K562 (cell line): ENCODE results near the gene IRAK2. TPM values are rescaled to one million over a fixed set of nuclear protein-coding genes. Genes with fewer than 3 reads are reported as not detected.

ENCODE experiments used
- ASH1L ChIP-seq: fragments of 450-650 bp; IDR thresholded peaks from 2 replicates; pipeline ENCODE4 v1.6.1; 2018; ENCODE audit warnings: borderline replicate concordance, mild to moderate bottlenecking, low read depth; ENCODE audit not compliant: partially characterized antibody
- ATF7 ChIP-seq: fragments of 450-650 bp; IDR thresholded peaks from 2 replicates; pipeline ENCODE4 v1.7.1; 2014; ENCODE audit warnings: mild to moderate bottlenecking, moderate library complexity
- BRF2 ChIP-seq: IDR thresholded peaks from 3 replicates; pipeline ENCODE4 v1.6.1; 2011; ENCODE audit warnings: borderline replicate concordance, mild to moderate bottlenecking; ENCODE audit not compliant: insufficient read length, insufficient read depth
- CBFA2T3 ChIP-seq: fragments of 450-650 bp; IDR thresholded peaks from 2 replicates; pipeline ENCODE4 v1.6.1; 2017
- EP300 ChIP-seq: IDR thresholded peaks from 2 replicates; pipeline ENCODE4 v1.6.1; 2012; ENCODE audit warnings: low read length, improper control_type of control experiment
- HMGXB4 ChIP-seq: sonication (generic); formaldehyde crosslinking; IDR thresholded peaks from 2 replicates; pipeline ENCODE4 v1.8.1; 2023; ENCODE audit warnings: mild to moderate bottlenecking, missing genetic modification reagents
- MYNN ChIP-seq, 2 experiments: sonication (generic); formaldehyde crosslinking in 1 of 2; IDR thresholded peaks; 2 replicates each; pipeline versions ENCODE4 v1.5.0 to v1.6.1; 2016 to 2020; ENCODE audit warnings: antibody characterized with exemption in 1 of 2, missing genetic modification reagents in 1 of 2
- NCOA2 ChIP-seq, 2 experiments: fragments of 450-650 bp; IDR thresholded peaks; 2 replicates each; pipeline ENCODE4 v1.6.1; 2018; ENCODE audit warnings: mild to moderate bottlenecking in 2 of 2, moderate library complexity in 1 of 2; ENCODE audit not compliant: partially characterized antibody in 2 of 2
- PHF8 ChIP-seq: fragments of 200-600 bp; sonication (generic); IDR thresholded peaks from 2 replicates; pipeline ENCODE4 v1.6.1; 2012; ENCODE audit warnings: mixed run types, mild to moderate bottlenecking, inconsistent platforms, low read length, moderate library complexity, borderline replicate concordance
- RBM15 ChIP-seq: fragments of 200-400 bp; formaldehyde crosslinking; IDR thresholded peaks from 2 replicates; pipeline ENCODE4 v1.6.1; 2018; ENCODE audit warnings: mild to moderate bottlenecking, low read length, moderate library complexity; ENCODE audit not compliant: insufficient read depth
- RFX1 ChIP-seq: fragments of 450-650 bp; IDR thresholded peaks from 2 replicates; pipeline ENCODE4 v1.6.1; 2016; ENCODE audit warnings: mild to moderate bottlenecking, moderate library complexity
- SMARCC2 ChIP-seq: fragments of 450-650 bp; IDR thresholded peaks from 2 replicates; pipeline ENCODE4 v1.6.1; 2017; ENCODE audit warnings: antibody characterized with exemption, moderate library complexity, mild to moderate bottlenecking, low read depth
- SPI1 ChIP-seq: IDR thresholded peaks from 2 replicates; pipeline ENCODE4 v1.6.1; 2011; ENCODE audit warnings: low read depth, low read length, control low read depth, borderline replicate concordance
- SREBF1 ChIP-seq: fragments of 150-350 bp; IDR thresholded peaks from 2 replicates; pipeline ENCODE4 v1.6.1; 2014; ENCODE audit warnings: antibody characterized with exemption, low read depth, low read length, borderline replicate concordance
- TCF15 ChIP-seq: fragments of 250-450 bp; sonication (Bioruptor Pico); IDR thresholded peaks from 2 replicates; pipeline ENCODE4 v1.8.0; 2022; ENCODE audit warnings: moderate library complexity, mild to moderate bottlenecking, inconsistent platforms
- YBX1 ChIP-seq: fragments of 450-650 bp; IDR thresholded peaks from 2 replicates; pipeline ENCODE4 v1.7.1; 2016; ENCODE audit warnings: mild to moderate bottlenecking
- ZKSCAN1 ChIP-seq: fragments of 150-350 bp; IDR thresholded peaks from 2 replicates; pipeline ENCODE4 v1.6.1; 2016; ENCODE audit warnings: low read depth, low read length
- ZNF212 ChIP-seq: fragments of 450-650 bp; formaldehyde crosslinking; IDR thresholded peaks from 2 replicates; pipeline ENCODE4 v1.4.0; 2020; ENCODE audit warnings: mild to moderate bottlenecking
- ZNF282 ChIP-seq: sonication (generic); formaldehyde crosslinking; IDR thresholded peaks from 2 replicates; pipeline ENCODE4 v1.8.1; 2023; ENCODE audit warnings: missing genetic modification reagents
- ZSCAN29 ChIP-seq: fragments of 450-650 bp; IDR thresholded peaks from 2 replicates; pipeline ENCODE4 v1.6.1; 2017
- ZSCAN32 ChIP-seq: fragments of 450-650 bp; formaldehyde crosslinking; IDR thresholded peaks from 2 replicates; pipeline ENCODE4 v1.4.0; 2020; ENCODE audit warnings: mild to moderate bottlenecking, moderate library complexity
- polyA plus RNA-seq, 8 experiments: library from polyadenylated mRNA; depleted of rRNA in 4 of 8; stranded (reverse) in 5 of 8; unstranded in 3 of 8; fragments of >200 nt; fragmentation: Nextera tagmentation in 2 of 8; fragmentation: Illumina TruSeq in 1 of 8; extraction: Ambion mirVana in 2 of 8; extraction: Trizol in 1 of 8; gene quantifications; 2 replicates each; pipeline versions ENCODE4 v1.2.1 to v1.2.3, GENCODE V29; 2011 to 2014; ENCODE audit warnings: inconsistent platforms in 1 of 8, missing spikeins in 1 of 8
- total RNA-seq, 7 experiments: library from RNA; depleted of rRNA in 6 of 7; stranded (reverse); fragments of >200 nt in 6 of 7; fragmentation: Illumina TruSeq in 2 of 7; extraction: Trizol in 2 of 7; gene quantifications; 2 replicates each; pipeline versions ENCODE4 v1.2.1 to v1.2.3, GENCODE V29; 2011 to 2021; ENCODE audit warnings: low replicate concordance in 1 of 7
- TF ChIP-seq, protein P1 (sequence below): fragments of 250-450 bp; sonication (Bioruptor Pico); IDR thresholded peaks from 2 replicates; pipeline ENCODE4 v1.9.0; 2021; ENCODE audit warnings: mild to moderate bottlenecking
- TF ChIP-seq, protein P2 (sequence below): sonication (generic); formaldehyde crosslinking; IDR thresholded peaks from 2 replicates; pipeline ENCODE4 v1.8.0; 2022; ENCODE audit warnings: mild to moderate bottlenecking, missing genetic modification reagents, borderline replicate concordance

Gene IRAK2
- total and polyA plus RNA-seq, 9 of the 15 experiments (the other 6 are each of a cell fraction or from before 2014, with no cell fraction given) = 0.42 to 4.4 (median 2.7) TPM

- TF ChIP-seq ASH1L (peak; percentile 65), TCF15 (CRISPR knock-in tag) (no peak), EP300 (no peak), NCOA2 (IDR thresholded peaks at IDR 0.05; ENCODE audit: partially characterized antibody in 2 of 2) (no peak), RFX1 (no peak), BRF2 (no peak), SPI1 (0 out of 2 replicates have a peak, but pooled peaks have one; percentile 0), PHF8 (no peak), YBX1 (no peak), ATF7 (no peak), RBM15 (no peak), CBFA2T3 (no peak), MYNN (IDR thresholded peaks at IDR 0.05) (no peak), MYNN (CRISPR knock-in tag; IDR thresholded peaks at IDR 0.05) (no peak), ZNF212 (CRISPR knock-in tag) (no peak), ZNF282 (no peak), ZSCAN32 (CRISPR knock-in tag) (no peak), SMARCC2 (no peak), ZSCAN29 (no peak), ZKSCAN1 (no peak), HMGXB4 (CRISPR knock-in tag) (no peak), SREBF1 (no peak)
- TF ChIP-seq, protein P1, sequence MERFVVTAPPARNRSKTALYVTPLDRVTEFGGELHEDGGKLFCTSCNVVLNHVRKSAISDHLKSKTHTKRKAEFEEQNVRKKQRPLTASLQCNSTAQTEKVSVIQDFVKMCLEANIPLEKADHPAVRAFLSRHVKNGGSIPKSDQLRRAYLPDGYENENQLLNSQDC (CRISPR knock-in tag) = no peak
- TF ChIP-seq, protein P2, sequence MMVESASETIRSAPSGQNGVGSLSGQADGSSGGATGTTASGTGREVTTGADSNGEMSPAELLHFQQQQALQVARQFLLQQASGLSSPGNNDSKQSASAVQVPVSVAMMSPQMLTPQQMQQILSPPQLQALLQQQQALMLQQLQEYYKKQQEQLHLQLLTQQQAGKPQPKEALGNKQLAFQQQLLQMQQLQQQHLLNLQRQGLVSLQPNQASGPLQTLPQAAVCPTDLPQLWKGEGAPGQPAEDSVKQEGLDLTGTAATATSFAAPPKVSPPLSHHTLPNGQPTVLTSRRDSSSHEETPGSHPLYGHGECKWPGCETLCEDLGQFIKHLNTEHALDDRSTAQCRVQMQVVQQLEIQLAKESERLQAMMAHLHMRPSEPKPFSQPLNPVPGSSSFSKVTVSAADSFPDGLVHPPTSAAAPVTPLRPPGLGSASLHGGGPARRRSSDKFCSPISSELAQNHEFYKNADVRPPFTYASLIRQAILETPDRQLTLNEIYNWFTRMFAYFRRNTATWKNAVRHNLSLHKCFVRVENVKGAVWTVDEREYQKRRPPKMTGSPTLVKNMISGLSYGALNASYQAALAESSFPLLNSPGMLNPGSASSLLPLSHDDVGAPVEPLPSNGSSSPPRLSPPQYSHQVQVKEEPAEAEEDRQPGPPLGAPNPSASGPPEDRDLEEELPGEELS (CRISPR knock-in tag) = no peak
Measured at GRCh38 chr3:10234526-10235230, 70.0 kb downstream of the IRAK2 start (continued).
